GM15510 (cell line): Measurements from ENCODE around the gene HNMT.

Source experiments
- POLR2A ChIP-seq: IDR thresholded peaks from 3 replicates; pipeline ENCODE4 v1.6.1; 2011; ENCODE audit warnings: borderline replicate concordance; ENCODE audit not compliant: insufficient read length; ENCODE audit errors: extremely low read depth

The HNMT gene

DNA sequence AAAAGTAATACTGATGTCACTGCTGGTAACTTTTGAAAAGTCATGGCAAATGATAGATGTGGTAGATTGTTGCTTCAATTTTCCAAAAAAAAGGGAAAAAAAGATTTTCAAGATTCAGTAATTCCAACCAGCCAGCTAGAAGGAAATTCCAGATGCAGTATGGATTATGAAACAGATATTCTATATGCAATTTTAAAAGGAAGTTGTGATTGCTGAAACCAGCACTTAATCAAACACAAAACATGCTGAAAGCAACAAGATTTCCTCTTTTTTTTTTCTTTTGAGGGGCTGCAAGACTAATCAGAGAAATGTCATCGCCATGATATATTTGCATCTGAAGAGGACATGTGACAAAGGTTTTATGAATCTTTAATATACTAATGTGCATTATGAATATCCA, 5.1 kb upstream of the HNMT start:
- TF ChIP-seq POLR2A: no peak

GRCh38 chr2:137960223-137960622, 4.0 kb upstream of the HNMT start:
- no peak for TF ChIP-seq POLR2A

DNA sequence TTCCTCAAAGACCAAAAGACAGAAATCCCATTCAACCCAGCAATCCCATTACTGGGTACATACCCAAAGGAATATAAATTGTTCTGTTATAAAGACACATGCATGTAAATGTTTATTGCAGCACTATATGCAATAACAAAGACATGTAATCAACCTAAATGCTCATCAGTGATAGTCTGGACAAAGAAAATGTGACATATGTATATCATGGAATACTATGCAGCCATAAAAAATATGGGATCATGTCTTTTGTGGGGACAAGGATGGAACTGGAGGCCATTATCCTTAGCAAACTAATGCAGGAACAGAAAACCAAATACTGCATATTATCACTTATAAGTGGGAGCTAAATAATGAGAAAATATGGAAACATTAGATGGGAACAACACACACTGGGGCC, 2.7 kb upstream of the HNMT start:
- no peak for TF ChIP-seq POLR2A

DNA sequence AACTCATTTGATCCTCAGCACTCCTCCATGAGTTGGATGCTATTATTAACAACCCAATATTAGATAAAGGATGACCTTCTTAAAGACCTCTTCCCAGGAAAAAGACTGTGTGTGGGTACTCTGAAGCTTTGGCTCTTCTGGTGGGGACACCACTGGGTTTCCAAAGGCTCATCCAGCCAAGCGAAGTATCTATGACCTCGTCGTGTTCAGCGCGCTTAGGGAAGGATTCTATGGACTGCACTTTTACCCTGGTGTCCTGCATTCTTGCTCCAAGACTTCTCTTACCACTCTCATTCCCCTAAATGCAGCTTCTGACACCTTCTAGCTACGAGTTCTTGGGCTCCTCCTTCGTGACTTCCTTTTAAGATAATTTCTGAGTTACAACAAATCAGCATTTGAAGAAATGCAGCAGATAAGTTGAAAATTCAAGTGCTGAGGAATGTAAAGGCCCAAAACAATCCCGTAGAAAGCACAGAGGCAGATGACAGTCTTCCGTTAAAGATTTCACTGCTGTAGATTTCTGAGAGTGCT, 673 bp upstream of the HNMT start:
- no peak for TF ChIP-seq POLR2A

DNA sequence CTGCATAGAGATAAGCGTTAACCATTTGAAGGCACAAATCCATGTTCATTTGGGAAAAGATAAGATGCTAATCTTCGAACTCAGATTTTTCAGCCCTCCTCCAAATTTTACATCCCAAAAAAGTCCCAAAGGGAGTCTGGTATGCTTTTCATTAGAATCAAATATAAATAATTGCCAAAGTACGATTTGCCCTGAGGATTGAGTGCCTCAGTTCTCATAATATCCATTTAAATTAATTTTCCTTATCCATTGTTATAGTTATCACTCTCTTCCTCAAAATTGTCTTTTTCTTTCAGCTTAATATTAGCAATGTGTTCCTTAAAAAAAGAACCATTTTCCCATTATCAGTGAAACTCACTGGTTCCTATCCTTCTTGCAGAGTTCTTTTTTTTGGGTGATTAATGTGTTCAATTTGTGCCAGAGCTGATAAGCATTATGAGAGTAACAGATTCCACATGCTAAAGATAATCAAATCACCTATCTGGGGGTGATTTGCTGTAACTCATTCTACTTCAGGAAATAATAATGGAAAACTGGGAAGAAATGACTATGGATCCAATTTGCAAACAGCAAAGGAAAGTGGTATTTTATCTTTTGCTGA, 686 bp downstream of the HNMT start:
- no peak for TF ChIP-seq POLR2A

DNA sequence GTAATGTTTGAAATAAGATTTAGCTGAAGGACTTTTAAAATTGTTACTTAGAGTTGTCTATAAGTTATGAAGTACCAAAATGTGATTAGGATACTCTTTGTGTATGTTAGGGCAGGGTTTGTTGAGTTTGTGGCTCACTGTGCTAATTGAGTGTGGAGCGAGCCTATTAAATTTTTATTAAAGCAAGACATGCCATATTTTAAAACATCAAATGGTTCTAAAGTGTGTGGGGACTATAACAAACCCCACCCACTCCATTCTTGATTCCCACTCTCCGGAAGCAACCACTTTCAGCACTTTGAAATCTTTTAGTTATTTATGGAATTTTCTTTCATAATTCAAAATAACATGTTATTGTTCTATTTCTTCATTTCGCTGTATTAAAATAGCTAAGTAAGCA, 1.8 kb downstream of the HNMT start:
- no peak for TF ChIP-seq POLR2A

GRCh38 chr2:137967042-137967441, 2.8 kb downstream of the HNMT start:
- no peak for TF ChIP-seq POLR2A

- no peak for TF ChIP-seq POLR2A
Measured at GRCh38 chr2:137968477-137969417, 4.5 kb downstream of the HNMT start.

DNA sequence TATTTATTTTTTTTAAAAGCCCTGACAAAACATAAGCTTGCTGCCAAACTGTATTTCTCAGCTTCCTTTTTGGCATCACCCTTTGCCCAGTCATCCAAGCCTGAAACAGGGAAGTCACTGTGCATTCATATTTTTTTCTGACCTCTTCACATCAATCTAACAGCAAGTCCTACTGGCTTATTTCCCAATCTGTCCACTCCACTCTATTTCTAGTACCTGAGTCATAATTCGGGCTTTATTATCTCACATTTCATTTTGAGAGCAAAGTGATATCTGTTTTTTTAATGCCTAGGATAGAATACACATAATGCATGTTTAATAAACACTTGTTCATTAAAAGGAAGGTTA, 5.1 kb downstream of the HNMT start:
- TF ChIP-seq POLR2A: no peak

DNA sequence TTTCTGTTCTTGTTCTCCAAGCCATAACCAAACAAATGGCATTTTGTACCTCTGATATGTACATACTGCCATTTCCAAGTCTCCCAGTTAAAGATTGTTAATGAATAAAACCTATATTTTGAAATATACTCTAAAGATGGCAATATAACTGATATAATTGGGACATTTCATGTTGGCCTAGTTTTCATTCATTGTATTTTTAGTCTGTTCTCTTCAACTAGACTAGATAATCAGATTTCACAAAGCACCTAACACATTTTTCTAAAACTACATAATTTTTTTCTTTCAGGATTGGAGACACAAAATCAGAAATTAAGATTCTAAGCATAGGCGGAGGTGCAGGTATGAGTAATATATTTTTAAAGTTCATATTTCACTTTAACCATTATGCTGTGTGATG, 5.6 kb downstream of the HNMT start:
- TF ChIP-seq POLR2A: no peak

- no peak for TF ChIP-seq POLR2A
Measured at GRCh38 chr2:137973280-137973679, 9.0 kb downstream of the HNMT start.

DNA sequence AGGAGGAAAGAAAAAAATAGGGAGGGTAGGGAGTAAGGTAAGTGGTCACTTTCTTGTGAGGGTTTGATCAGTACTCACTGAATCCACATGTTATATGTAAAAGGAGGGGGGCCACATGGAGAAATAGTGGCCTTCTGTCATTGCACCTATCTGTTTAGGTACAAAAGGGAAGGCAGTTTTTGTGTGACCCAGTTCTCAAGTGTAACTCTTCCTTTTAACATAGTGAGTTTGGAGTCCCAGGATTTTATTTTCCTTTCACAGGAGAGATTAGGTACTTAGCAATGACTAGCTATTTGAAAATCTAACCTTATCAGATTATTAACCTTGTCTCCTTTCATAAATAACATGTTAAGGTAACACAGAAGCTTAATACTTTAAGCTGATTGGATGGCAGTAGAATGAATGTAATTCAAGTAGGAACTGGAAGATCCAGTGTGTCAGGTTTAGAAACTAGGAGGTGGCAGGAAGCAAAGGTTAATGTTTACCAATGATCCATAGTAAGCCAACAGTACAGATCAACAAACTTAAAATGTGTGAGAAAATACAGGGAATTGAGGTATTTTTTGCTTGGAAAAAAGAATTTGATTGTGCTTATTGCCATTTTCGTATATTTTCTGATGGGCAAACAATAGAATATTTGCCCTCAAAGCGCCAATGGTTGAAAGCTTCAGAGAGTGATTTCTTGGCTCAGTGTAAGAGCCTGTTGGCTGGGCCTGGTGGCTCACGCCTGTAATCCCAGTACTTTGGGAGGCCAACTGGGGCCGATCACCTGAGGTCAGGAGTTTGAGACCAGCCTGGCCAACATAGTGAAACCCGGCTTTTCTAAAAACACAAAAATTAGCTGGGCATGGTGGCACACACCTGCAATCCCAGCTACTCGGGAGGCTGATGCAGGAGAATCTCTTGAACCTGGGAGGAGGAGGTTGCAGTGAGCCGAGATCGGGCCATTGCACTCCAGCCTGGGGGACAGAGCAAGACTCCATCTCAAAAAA, 11.3 kb downstream of the HNMT start:
- no peak for TF ChIP-seq POLR2A

- TF ChIP-seq POLR2A: no peak
Measured at GRCh38 chr2:137976274-137976673, 12.0 kb downstream of the HNMT start.

- TF ChIP-seq POLR2A: no peak
Measured at GRCh38 chr2:137977790-137978189, 13.5 kb downstream of the HNMT start.

DNA sequence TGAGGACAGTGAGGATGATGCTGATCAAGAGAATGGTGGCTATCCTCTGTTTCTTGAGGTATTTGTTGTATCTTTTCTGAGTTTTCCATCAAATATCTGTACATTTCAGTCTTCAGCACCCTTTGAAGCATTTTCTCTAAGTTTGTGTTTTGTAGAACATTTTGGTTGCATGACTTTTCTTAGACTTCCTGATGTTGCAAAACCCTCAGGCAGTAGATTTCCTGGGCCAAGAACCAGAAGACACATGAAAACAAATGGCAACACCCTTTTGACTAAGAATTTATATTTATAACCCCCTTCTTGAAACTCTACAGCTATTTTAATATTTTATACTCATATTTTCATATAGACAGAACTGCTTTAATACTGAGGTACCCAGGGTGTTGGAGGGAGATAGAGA, 16.2 kb downstream of the HNMT start:
- no peak for TF ChIP-seq POLR2A

DNA sequence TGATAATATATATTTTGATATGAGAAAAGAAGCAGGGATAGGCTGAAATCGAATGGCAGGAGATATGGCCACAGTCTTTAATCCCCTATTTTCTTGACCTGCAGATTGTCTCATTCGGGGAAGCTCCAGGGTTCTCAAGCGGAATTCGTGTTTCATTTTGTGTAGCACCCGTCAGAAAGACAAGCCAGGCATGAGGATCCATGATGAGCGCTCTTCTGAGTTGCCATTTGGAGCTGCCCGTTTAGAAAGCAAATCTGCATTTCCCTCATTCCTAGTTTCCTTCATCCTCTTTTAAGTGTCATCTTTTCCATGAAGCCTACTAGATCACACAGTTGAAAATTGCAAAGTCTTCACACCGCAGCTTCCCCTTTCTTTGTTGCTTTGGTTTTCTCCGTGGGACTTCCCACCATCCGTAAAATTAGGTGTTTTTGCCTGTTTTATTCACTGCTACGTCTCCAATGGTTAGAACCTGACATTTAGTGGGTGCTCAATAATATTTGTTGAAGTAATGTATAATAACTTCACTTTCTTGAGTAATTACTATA, 16.9 kb downstream of the HNMT start:
- no peak for TF ChIP-seq POLR2A

- TF ChIP-seq POLR2A: no peak
Measured at GRCh38 chr2:137983581-137983980, 19.3 kb downstream of the HNMT start.
